HL-60 (cell line): ENCODE measurements around the gene TAPT1.
A peak's percentile ranks its signal among the peaks of the same experiment; 100 is the strongest.

Experiments
- DNase-seq, 2 experiments: peaks; one replicate each; pipeline ENCODE4 v3.0.0-alpha.2; 2010 to 2020; ENCODE audit warnings: low read depth in 1 of 2, low spot score in 1 of 2
- H3K27ac ChIP-seq: fragments of 250-450 bp; sonication (Bioruptor Pico); replicated peaks from 2 replicates; pipeline ENCODE4 v1.5.1; 2020; ENCODE audit warnings: mild to moderate bottlenecking, moderate library complexity
- H3K27me3 ChIP-seq: fragments of 250-450 bp; sonication (Bioruptor Pico); 2 replicates; pipeline ENCODE4 v1.5.1; 2021; ENCODE audit warnings: mild to moderate bottlenecking, moderate library complexity; ENCODE audit not compliant: insufficient read depth, poor library complexity, severe bottlenecking
- H3K4me3 ChIP-seq: replicated peaks from 2 replicates; pipeline ENCODE4 v1.5.1; 2011; ENCODE audit warnings: mild to moderate bottlenecking, control low read depth, low read length; ENCODE audit not compliant: insufficient read depth
- CTCF ChIP-seq: IDR thresholded peaks from one replicate; pipeline ENCODE4 v1.5.1; 2011; ENCODE audit warnings: low read length, control low read depth, inconsistent platforms; ENCODE audit not compliant: insufficient read depth
- GABPA ChIP-seq: IDR thresholded peaks from 2 replicates; pipeline ENCODE4 v1.6.1; 2012; ENCODE audit warnings: low read depth
- POLR2AphosphoS5 ChIP-seq: IDR thresholded peaks from 2 replicates; pipeline ENCODE4 v1.6.1; 2012; ENCODE audit warnings: low read depth
- REST ChIP-seq: IDR thresholded peaks from 2 replicates; pipeline ENCODE4 v1.6.1; 2012; ENCODE audit warnings: low read depth; ENCODE audit not compliant: insufficient replicate concordance
- SPI1 ChIP-seq: IDR thresholded peaks from 2 replicates; pipeline ENCODE4 v1.6.1; 2012; ENCODE audit warnings: low read depth, mild to moderate bottlenecking, borderline replicate concordance

Gene TAPT1

GRCh38 chr4:16225167-16225862 is 956 bp downstream of the TAPT1 start:
- TF ChIP-seq GABPA, result no peak
- no peak for TF ChIP-seq REST
- TF ChIP-seq SPI1, result no peak
- TF ChIP-seq CTCF, result no peak
- TF ChIP-seq POLR2AphosphoS5, result no peak
- no peak for DNase-seq
- Histone ChIP-seq H3K4me3 (peak overlapping the region; percentile 73), H3K27ac (peak overlapping the region; percentile 86), H3K27me3 (no peaks in the 10 kb centered on the region)

- no peak for TF ChIP-seq POLR2AphosphoS5
- TF ChIP-seq REST, result no peak
- no peak for TF ChIP-seq SPI1
- TF ChIP-seq CTCF, result no peak
- no peak for TF ChIP-seq GABPA
- no peak for DNase-seq
- H3K27me3 ChIP-seq, result no peaks in the 10 kb centered on the region
- peak overlapping the region; percentile 73 for H3K4me3 ChIP-seq
- peak overlapping the region; percentile 86 for H3K27ac ChIP-seq
These were observed 1.8 kb downstream of the TAPT1 start for GRCh38 chr4:16224264-16225166.

GRCh38 chr4:16222957-16223527 is 3.2 kb downstream of the TAPT1 start:
- Histone ChIP-seq H3K27me3 (no peaks in the 10 kb centered on the region), H3K4me3 (no peak overlapping the region), H3K27ac (peak overlapping the region; percentile 15; the same call in 1 of the 2 replicates)
- TF ChIP-seq POLR2AphosphoS5 (no peak), GABPA (no peak), SPI1 (no peak), CTCF (no peak), REST (no peak)
- DNase-seq, result peak in 1 of 2 experiments; percentile 30
